GM18520 (cell line): Measurements from ENCODE around the gene NAA60.
"Not testable (repeated sequence)": the region's sequence is repeated elsewhere in the genome, so short reads cannot be mapped to it uniquely, and the experiment has no call there.

Experiments used
- ATAC-seq: cut with Tn5 transposase; IDR thresholded peaks from one replicate; pipeline ENCODE4 v1.9.1; 2021; ENCODE audit not compliant: unreplicated experiment

Gene NAA60

GRCh38 chr16:3508736-3509135, 65.3 kb downstream of the NAA60 start:
- no peak for ATAC-seq

DNA sequence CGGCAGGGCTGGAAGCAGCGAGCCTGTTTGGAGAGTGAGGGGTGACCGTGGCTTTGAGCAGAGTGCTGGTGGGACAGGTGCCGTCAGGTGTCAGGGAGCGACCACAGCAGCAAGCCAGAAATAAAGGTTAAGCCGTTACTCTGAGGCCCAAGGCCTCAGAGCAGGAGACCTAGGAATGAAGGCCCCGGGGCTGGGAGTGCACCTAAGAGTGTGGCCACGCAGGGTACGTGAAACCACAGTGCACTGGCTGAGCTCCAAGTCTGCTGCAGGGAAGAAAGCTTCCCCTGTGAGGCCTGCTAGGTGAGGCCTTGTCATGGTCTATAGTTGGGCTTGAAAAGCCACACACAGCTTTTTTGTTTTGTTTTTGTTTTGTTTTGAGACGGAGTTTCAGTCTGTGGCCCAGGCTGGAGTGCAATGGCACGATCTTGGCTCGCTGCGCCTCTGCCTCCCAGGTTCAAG, 66.0 kb downstream of the NAA60 start:
- ATAC-seq, result no peak

GRCh38 chr16:3510416-3510815, 66.9 kb downstream of the NAA60 start:
- ATAC-seq, result no peak

DNA sequence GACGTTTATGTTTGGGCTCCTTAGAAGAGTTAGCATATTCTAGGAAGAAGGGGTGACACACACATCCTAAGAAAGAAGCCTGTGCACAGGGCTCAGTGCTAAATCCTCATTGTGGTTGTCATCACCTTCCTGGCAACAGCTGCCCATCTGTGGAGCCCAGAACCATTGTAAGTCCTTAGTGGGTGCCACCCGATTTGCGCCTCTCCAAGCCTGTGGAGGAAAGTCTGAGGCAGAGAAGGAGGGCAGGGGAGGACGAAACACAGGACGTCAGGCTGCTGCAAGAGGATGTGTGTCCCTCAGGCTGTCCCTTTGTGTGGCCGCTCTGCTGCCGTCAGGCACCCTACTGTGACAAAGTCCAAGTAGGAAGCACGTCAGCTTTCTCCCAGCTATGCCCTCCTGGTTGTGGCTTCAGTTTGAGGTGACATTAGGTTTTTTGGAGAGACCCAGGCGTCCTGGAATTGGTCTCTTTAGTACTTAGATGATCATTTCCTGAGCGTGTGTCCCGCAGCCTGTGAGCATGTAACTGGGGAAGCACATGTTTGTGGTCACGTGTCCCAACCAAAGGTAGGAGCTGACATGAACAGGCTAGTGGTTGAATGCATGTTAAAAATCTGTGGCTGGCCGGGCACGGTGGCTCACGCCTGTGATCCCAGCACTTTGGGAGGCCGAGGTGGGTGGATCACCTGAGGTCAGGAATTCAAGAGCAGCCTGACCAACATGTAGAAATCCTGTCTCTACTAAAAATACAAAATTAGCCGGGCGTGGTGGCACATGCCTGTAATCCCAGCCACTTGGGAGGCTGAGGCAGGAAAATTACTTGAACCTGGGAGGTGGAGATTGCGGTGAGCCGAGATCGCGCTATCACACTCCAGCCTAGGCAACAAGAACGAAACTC, 68.1 kb downstream of the NAA60 start:
- ATAC-seq, result no peak

DNA sequence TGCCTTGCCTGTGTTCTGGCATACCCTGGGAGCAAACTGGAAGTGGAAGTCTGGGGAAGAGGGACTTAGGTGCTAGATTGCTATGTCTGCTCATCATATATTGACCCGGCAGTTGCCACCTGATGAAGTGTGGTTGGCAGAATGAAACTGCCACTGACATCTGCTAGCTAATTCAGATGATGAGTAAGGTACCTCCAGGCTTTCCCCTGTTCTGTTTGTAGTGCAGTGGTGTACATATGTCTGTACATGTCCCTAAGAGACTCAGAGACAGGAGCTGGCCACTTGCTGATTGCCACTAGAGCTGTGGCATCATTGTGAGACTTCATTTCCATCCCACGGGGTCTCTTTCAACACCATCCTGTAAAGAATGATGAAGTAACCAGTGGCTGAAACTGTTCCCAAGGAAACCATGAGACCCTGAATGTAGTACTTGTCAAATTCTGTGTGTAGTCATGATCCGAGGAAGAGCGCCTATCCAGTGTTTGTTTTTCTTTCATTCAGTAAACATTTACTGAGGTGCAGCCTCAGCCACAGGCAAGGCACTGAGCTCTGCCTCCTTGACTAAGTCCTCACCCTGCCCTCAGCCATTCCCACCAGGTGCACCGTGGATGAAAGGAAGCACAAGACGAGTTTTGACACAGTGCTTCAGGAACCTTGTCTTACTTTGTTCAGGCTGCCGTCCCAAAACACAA, 70.6 kb downstream of the NAA60 start:
- ATAC-seq, result no peak

DNA sequence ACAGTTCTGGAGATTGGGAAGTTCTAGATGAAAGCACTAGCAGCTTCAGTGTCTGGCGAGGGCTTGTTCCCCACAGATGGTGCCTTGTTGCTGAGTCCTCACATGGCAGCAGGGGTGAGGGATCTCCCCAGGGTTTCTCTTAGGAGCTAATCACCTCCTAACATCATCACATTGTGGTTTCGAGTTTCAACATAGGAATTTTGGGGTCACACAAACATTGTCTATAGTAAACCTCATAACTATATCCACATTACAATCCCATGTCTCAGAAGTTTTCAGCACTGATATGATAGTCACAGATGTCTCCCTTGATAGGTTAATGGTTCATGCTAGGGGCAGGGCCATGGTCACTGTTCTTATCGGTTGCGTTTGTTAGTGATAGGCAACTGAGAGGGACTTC, 71.1 kb downstream of the NAA60 start:
- no peak for ATAC-seq

DNA sequence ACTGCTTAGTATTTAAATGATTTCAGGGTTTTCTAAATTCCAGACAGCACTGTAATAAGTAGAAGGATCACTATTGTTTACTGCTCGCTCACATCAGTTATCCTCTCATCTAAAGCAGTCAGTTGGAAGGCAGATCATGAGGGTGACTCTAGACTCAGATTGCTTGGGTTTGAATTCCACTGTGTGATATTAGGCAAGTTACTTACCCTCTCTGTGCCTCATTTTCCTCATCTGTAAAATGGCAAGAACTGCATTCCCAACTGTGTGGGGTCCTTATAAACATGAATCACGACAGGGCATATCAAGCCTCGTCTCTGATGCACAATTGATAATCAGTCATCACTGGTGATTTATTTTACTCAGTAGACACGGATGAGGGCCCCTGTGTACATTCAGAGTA, 72.4 kb downstream of the NAA60 start:
- ATAC-seq, result no peak

GRCh38 chr16:3518292-3518985, 75.0 kb downstream of the NAA60 start:
- ATAC-seq, result no peak

DNA sequence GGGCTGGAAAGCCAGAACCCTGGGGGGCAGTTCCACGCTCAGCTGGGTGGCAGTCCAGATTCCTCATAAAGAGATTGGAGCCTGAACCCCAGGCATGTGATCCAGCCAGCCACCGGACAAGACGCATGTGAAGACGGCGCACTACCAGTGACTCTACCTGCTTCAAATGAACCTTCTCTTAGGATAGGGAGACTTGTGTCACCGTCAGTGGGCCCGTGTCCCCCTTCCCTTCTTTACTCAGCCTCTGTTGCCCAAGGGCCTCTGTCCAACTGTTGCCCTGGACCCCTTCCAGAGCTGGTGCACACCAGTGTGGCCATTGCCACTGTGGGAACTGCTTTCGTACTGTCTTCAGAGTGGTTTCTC, 75.5 kb downstream of the NAA60 start:
- no peak for ATAC-seq

- no peak for ATAC-seq
Observed at GRCh38 chr16:3519581-3519980, 76.1 kb downstream of the NAA60 start.

DNA sequence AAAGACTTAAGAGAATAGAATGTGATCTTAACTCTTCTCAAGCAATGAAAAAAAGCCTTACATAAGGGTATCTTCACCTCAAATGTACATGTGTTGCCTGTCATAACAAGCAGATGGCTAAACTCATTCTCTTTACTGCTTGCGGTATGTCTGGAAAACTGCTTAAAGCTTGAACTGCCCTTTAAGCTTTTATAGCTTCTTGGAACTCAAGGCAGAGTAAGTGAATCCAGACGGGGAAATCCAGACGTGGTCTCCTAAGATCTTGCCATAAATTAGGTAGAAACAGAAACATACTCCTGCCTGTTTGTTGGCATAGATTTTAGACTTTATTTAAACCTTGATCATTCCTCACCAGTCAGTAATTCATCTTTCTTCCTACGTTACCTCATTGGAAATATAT, 76.9 kb downstream of the NAA60 start:
- no peak for ATAC-seq

- ATAC-seq, result no peak
Observed at GRCh38 chr16:3520841-3521240, 77.4 kb downstream of the NAA60 start.

GRCh38 chr16:3523281-3523680, 79.8 kb downstream of the NAA60 start:
- ATAC-seq, result no peak

- no peak for ATAC-seq
Observed at GRCh38 chr16:3525951-3526350, 82.5 kb downstream of the NAA60 start.

DNA sequence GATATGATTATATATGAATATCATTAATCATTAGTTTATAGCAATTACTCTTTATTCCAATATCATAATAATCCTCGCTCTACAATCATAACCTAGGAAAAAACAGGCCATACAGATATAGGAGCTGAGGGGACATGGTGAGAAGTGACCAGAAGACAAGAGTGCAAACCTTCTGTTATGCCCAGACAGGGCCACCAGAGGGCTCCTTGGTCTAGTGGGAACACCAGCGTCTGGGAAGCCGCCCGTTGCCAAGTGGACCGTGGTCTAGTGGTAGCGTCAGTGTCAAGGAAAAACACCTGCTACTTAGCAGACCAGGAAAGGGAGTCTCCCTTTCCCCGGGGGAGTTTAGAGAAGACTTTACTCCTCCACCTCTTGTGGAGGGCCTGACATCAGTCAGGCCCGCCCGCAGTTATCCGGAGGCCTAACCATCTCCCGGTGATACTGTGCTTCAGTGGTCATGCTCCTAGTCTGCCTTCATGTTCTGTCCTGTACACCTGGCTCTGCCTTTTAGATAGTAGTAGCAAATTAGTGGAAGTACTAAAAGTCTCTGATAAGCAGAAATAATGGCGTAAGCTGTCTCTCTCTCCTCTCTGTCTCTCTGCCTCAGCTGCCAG, 83.8 kb downstream of the NAA60 start:
- ATAC-seq, result not testable (repeated sequence)

DNA sequence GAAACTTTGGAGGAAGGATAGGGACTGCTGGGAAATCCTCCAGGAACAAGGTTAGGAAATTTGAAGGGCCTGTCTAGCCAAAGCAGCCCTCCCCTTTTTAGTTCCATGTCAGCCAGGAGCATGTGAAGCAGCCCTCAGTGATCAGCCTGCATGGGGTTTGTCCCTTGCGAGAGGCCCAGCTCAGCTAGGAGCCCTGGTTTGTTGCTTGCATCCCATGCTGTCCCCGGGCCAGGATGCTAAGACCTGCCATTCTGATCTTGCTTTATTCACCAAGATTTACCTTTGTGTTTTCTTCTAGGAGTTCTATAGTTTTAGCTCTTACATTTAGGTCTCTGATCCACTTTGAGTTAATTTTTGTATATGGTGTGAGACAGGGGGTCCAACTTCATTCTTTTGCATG, 84.9 kb downstream of the NAA60 start:
- ATAC-seq, result no peak

DNA sequence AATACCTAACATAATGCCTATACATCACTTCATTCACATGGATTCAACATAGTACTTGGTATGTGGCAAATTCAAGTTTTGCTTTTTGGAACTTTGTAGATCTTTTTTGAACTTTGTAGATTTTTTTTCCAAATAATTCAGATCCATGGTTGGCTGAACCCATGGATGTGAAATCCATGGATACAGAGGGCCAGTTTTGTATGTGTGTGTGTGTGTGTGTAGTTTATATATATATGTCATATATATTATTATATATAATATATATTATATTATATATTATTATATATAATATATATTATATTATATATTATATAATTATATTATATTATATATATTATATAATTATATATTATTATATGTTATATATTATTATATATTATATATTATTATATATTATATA, 85.7 kb downstream of the NAA60 start:
- no peak for ATAC-seq

DNA sequence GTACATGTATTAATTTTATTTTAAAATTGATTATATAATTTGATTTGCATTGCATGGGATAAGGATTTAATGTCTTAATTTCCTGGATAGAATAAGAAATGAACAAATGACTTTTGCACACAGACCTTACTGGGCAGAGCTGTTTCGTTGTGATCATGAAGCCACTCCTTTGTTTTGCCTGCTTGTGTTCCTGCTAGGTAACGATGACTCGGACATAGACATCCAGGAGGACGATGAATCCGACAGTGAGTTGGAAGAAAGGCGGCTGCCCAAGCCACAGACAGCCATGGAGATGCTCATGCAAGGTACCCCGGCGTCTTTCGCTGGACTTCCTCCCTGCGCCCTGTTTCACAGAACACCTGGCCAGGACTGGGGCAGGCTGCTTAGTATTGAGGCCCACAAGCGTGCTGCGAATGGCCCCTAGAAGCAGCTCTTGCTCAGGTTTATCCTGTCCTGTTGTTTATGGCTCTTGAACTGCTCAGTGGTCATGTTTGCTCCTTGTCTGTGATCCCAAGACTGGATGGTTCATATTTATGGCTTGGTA, 87.0 kb downstream of the NAA60 start:
- ATAC-seq, result no peak

DNA sequence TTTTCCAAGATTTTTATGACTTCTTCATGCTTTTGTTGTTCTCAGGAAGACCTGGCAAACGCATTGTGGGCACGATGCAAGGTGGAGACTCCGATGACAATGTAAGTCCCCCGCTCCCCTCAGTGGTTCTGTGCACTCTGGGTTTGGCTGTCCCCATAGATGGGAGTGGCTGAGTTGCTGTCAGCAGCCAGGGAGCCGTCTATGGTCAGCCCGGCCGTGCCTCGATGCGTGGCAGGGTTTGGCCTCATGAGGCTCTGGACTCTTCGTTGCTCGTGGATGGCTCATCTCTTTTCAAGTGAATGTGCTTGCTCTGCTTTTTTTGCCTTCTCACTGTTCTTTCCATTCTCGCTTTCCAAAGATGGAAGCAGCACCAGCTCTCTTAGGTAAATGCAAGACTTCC, 89.3 kb downstream of the NAA60 start:
- ATAC-seq, result no peak

GRCh38 chr16:3534126-3534525, 90.6 kb downstream of the NAA60 start:
- no peak for ATAC-seq

GRCh38 chr16:3536271-3536731, 92.8 kb downstream of the NAA60 start:
- ATAC-seq, result no peak
